ENCODE results near the gene NCF1. TPM values are rescaled to one million over a fixed set of nuclear protein-coding genes. Genes with fewer than 3 reads are reported as not detected.
"Not testable (repeated sequence)": the region's sequence is repeated elsewhere in the genome, so short reads cannot be mapped to it uniquely, and the experiment has no call there.

The NCF1 gene
- total and polyA plus RNA-seq, 2 donors (not counting 1 experiment from before 2014, with no cell fraction given), result under 0.01 TPM; not detected in 1

DNA sequence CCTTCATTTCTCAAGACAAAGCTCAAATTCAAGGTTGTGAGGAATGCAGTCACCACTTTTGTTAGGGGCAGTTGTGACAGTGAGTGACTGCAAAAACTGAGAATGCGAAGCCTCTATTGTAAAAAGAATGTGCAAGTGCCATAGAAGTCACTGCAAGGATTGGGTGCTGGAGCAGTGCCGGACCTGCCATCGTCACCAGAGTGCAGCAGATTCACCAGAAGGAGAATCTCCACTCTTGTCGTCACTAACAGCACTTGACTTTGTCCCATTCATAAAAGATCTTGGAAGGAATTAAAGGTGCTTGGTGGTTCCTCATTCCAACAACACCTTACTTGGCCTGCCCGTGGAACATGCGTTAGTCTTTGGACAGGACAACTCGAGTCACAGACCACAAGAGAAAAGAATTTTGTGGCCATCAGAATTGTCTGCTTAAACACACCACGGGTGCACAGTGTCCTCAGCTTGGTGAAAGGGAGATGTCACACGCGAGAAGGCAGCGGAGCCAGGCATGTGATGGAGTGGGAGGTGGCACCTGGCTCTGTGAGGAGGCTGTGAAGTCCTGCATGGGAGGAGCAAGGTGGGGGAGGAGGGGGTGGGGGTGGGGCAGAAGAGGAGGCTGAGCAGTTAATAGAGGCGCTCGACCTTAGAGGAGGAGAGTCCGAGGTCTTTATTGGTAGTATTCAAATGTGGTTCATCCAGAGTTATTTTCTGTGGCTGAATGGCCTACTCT, 33.7 kb upstream of the NCF1 start:
- H3K9ac ChIP-seq (ENCODE audit: insufficient read depth, low read length); H3K9me3 ChIP-seq (ENCODE audit: control insufficient read depth, insufficient read depth, low read depth, low read length); H3K79me2 ChIP-seq (ENCODE audit: control insufficient read depth, insufficient read depth, low read length); H3K27me3 ChIP-seq (ENCODE audit: control insufficient read depth, insufficient read depth, low read length); H3K4me3 ChIP-seq (replicated peaks in 1 of 4; ENCODE audit: control extremely low read depth in 1 of 4, insufficient read depth in 1 of 4, low read depth in 3 of 4, low read length in 4 of 4); H4K20me1 ChIP-seq (ENCODE audit: control insufficient read depth, extremely low read depth, insufficient read depth, low read length); H3K36me3 ChIP-seq (ENCODE audit: control insufficient read depth, insufficient read depth, low read length); H3K4me2 ChIP-seq (ENCODE audit: extremely low read depth, insufficient read depth, low read length); H3K4me1 ChIP-seq (ENCODE audit: control insufficient read depth, extremely low read depth, insufficient read depth, low read length); DNase-seq (ENCODE audit: low read depth in 2 of 2); H2AFZ ChIP-seq (ENCODE audit: low read length); H3K27ac ChIP-seq (ENCODE audit: insufficient read depth, low read length): not testable (repeated sequence)

DNA sequence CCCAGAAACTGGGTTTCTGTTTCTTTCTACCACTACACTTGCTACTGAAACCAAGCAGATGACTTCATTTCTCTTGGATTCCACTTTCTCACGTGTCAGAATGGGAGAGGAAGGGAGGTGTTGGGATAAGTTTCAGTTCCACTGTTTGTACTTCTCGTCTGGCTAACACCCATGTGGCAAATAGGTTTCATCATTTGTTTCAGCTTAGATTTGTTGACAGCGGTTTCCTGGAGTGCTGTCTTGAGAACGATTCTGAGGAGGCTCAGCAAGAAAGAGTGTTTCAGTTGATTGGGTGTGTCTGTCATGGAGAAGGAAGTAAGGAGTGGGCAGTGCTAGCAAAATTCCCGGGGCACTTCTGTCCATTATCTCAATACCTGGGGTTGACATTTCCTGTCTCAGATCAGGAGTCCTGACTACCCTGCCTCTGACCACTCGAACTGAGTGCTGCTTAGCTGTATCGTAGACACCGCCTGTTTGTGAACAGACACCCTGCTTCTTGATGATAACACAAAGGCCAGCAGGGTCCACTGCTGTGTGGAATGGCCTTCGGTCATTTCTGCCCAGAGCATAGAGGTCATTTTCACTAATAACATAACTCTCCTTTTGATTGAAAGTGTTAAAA, 29.8 kb upstream of the NCF1 start:
- H2AFZ ChIP-seq (ENCODE audit: low read length); H3K4me3 ChIP-seq (replicated peaks in 1 of 4; ENCODE audit: control extremely low read depth in 1 of 4, insufficient read depth in 1 of 4, low read depth in 3 of 4, low read length in 4 of 4); H3K4me2 ChIP-seq (ENCODE audit: extremely low read depth, insufficient read depth, low read length); H3K36me3 ChIP-seq (ENCODE audit: control insufficient read depth, insufficient read depth, low read length); H3K27ac ChIP-seq (ENCODE audit: insufficient read depth, low read length); H3K79me2 ChIP-seq (ENCODE audit: control insufficient read depth, insufficient read depth, low read length); H3K4me1 ChIP-seq (ENCODE audit: control insufficient read depth, extremely low read depth, insufficient read depth, low read length); H4K20me1 ChIP-seq (ENCODE audit: control insufficient read depth, extremely low read depth, insufficient read depth, low read length); H3K27me3 ChIP-seq (ENCODE audit: control insufficient read depth, insufficient read depth, low read length); H3K9me3 ChIP-seq (ENCODE audit: control insufficient read depth, insufficient read depth, low read depth, low read length); DNase-seq (ENCODE audit: low read depth in 2 of 2); H3K9ac ChIP-seq (ENCODE audit: insufficient read depth, low read length): not testable (repeated sequence)

DNA sequence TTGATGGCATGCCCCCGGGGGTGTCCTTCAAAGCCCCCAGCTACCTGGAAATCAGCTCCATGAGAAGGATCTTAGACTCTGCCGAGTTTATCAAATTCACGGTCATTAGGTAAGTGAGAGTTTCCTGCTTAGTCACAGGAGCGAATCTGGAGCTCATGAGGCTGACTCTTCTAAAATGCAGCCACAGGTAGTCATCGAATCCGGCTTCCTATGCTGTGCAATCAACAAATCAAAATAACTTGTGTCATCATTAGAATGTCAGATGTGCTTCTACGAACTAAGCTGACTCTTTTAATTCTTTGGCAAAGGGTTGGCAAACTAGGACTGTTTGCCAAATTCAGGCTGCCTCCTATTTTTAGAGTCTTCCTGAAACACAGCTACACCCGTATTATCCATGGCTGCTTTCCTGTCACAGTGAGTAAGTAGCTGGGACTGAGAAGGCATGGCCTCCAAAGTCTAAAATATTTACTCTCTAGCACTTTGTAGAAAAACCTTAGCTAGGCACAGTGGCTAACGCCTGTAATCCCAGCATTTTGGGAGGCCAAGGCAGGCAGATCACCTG, 19.8 kb upstream of the NCF1 start:
- not testable (repeated sequence) for H2AFZ ChIP-seq (ENCODE audit: low read length); H3K9me3 ChIP-seq (ENCODE audit: control insufficient read depth, insufficient read depth, low read depth, low read length); H3K27me3 ChIP-seq (ENCODE audit: control insufficient read depth, insufficient read depth, low read length); H3K9ac ChIP-seq (ENCODE audit: insufficient read depth, low read length); H3K36me3 ChIP-seq (ENCODE audit: control insufficient read depth, insufficient read depth, low read length); H3K4me1 ChIP-seq (ENCODE audit: control insufficient read depth, extremely low read depth, insufficient read depth, low read length); H3K27ac ChIP-seq (ENCODE audit: insufficient read depth, low read length); H3K79me2 ChIP-seq (ENCODE audit: control insufficient read depth, insufficient read depth, low read length); DNase-seq (ENCODE audit: low read depth in 2 of 2); H4K20me1 ChIP-seq (ENCODE audit: control insufficient read depth, extremely low read depth, insufficient read depth, low read length); H3K4me2 ChIP-seq (ENCODE audit: extremely low read depth, insufficient read depth, low read length); H3K4me3 ChIP-seq (replicated peaks in 1 of 4; ENCODE audit: control extremely low read depth in 1 of 4, insufficient read depth in 1 of 4, low read depth in 3 of 4, low read length in 4 of 4)

DNA sequence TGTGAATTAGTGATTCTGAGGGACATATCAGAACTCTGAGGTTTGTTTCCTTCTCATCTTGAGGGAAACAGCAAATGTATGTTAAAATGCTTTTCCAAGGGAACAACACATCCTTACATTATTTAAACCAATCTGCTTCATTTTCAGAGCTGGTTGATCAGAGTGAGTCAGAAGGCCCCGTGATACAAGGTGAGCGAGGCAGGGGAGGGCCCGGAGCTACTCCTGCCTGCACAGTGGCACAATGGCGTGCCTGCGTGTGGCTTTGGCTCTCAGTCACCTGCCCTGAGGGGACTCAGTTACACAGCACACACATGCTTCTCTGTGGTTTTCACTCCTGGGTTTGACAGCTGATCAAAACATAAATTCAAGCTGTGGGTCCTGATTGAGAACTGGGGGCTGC, 17.1 kb upstream of the NCF1 start:
- H3K9ac ChIP-seq (ENCODE audit: insufficient read depth, low read length); DNase-seq (ENCODE audit: low read depth in 2 of 2): not testable (repeated sequence)

DNA sequence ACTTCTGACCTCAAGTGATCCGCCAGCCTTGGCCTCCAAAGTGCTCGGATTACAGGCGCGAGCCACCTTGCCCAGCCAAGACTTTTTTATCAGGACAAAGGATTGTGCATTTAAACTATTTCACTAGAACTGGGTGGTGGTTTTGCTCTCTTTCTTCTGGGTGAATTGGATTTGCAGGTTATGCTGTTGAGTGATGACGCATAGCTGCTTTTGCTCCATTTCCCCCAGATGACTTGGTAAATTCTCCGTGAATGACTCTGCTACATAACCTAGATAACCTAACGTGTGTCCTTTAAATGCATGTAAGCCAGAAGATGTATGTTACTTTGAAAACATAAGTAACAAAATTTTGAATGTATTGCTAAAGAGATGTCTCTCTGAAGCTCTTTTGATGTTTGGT, 15.5 kb upstream of the NCF1 start:
- H3K4me2 ChIP-seq (ENCODE audit: extremely low read depth, insufficient read depth, low read length); H3K4me3 ChIP-seq (replicated peaks in 1 of 4; ENCODE audit: control extremely low read depth in 1 of 4, insufficient read depth in 1 of 4, low read depth in 3 of 4, low read length in 4 of 4); H3K9me3 ChIP-seq (ENCODE audit: control insufficient read depth, insufficient read depth, low read depth, low read length); H3K27ac ChIP-seq (ENCODE audit: insufficient read depth, low read length); H2AFZ ChIP-seq (ENCODE audit: low read length); H4K20me1 ChIP-seq (ENCODE audit: control insufficient read depth, extremely low read depth, insufficient read depth, low read length); H3K36me3 ChIP-seq (ENCODE audit: control insufficient read depth, insufficient read depth, low read length); H3K27me3 ChIP-seq (ENCODE audit: control insufficient read depth, insufficient read depth, low read length); H3K79me2 ChIP-seq (ENCODE audit: control insufficient read depth, insufficient read depth, low read length); DNase-seq (ENCODE audit: low read depth in 2 of 2); H3K9ac ChIP-seq (ENCODE audit: insufficient read depth, low read length); H3K4me1 ChIP-seq (ENCODE audit: control insufficient read depth, extremely low read depth, insufficient read depth, low read length): not testable (repeated sequence)

More for the DNA sequence above, 17.1 kb upstream of the NCF1 start:
- not testable (repeated sequence) for H3K4me2 ChIP-seq (ENCODE audit: extremely low read depth, insufficient read depth, low read length); H3K27me3 ChIP-seq (ENCODE audit: control insufficient read depth, insufficient read depth, low read length); H3K79me2 ChIP-seq (ENCODE audit: control insufficient read depth, insufficient read depth, low read length); H3K4me1 ChIP-seq (ENCODE audit: control insufficient read depth, extremely low read depth, insufficient read depth, low read length); H4K20me1 ChIP-seq (ENCODE audit: control insufficient read depth, extremely low read depth, insufficient read depth, low read length); H3K27ac ChIP-seq (ENCODE audit: insufficient read depth, low read length); H3K9me3 ChIP-seq (ENCODE audit: control insufficient read depth, insufficient read depth, low read depth, low read length); H3K4me3 ChIP-seq (replicated peaks in 1 of 4; ENCODE audit: control extremely low read depth in 1 of 4, insufficient read depth in 1 of 4, low read depth in 3 of 4, low read length in 4 of 4); H3K36me3 ChIP-seq (ENCODE audit: control insufficient read depth, insufficient read depth, low read length); H2AFZ ChIP-seq (ENCODE audit: low read length)

DNA sequence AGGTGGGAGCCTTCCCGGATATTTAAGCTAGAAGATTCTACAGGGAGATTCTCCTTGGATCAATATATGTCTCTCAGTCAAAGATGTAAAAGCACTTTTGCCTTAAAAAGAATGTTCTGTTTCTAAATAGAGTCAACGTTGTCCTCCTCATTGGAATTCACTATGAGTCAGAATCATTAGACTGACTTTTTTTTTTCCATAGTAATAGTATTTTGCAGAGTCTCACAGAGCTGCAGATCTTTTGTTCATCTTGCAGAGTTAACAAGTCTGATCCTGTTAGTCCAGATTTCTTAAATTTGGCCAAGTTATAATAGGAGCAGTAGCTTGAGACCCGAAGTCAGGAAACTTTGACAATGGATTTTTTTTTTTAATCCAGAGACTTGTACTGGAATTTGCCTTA, 14.8 kb upstream of the NCF1 start:
- H3K27me3 ChIP-seq (ENCODE audit: control insufficient read depth, insufficient read depth, low read length); H3K4me2 ChIP-seq (ENCODE audit: extremely low read depth, insufficient read depth, low read length); DNase-seq (ENCODE audit: low read depth in 2 of 2); H3K4me3 ChIP-seq (replicated peaks in 1 of 4; ENCODE audit: control extremely low read depth in 1 of 4, insufficient read depth in 1 of 4, low read depth in 3 of 4, low read length in 4 of 4); H3K9ac ChIP-seq (ENCODE audit: insufficient read depth, low read length); H3K27ac ChIP-seq (ENCODE audit: insufficient read depth, low read length); H3K9me3 ChIP-seq (ENCODE audit: control insufficient read depth, insufficient read depth, low read depth, low read length); H3K79me2 ChIP-seq (ENCODE audit: control insufficient read depth, insufficient read depth, low read length); H3K36me3 ChIP-seq (ENCODE audit: control insufficient read depth, insufficient read depth, low read length); H3K4me1 ChIP-seq (ENCODE audit: control insufficient read depth, extremely low read depth, insufficient read depth, low read length); H4K20me1 ChIP-seq (ENCODE audit: control insufficient read depth, extremely low read depth, insufficient read depth, low read length); H2AFZ ChIP-seq (ENCODE audit: low read length): not testable (repeated sequence)
